ENCODE data around the gene DDAH1.

Gene DDAH1

DNA sequence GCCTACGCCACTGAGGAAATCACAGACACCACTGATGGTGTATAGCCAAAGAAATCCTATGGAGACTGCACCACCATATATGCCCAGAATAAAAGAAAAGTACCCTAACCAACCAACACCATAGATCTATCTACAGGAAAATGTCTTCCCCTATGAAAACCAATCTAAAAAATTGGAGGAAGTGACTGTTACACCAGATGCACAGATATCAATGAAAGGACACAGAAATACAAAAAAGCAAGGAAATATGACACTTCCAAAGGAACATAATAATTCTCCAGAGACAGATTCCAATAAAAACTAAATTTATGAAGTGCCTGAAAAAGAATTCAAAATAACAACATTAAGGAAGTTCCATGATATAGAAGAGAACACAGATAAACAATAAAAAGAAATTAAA is 131.8 kb downstream of the DDAH1 start:
- no peak overlapping the region for H3K9ac ChIP-seq (ENCODE audit: low read length)
- H2AFZ ChIP-seq (ENCODE audit: low read depth, low read length) = no peak overlapping the region
- H3K36me3 ChIP-seq (replicated peaks; ENCODE audit: low read depth, low read length) = no peaks in the 10 kb centered on the region
- no peaks in the 10 kb centered on the region for H4K20me1 ChIP-seq (ENCODE audit: insufficient read depth, low read length)
- H3K27ac ChIP-seq (ENCODE audit: low read length) = no peak overlapping the region
- no peak for TF ChIP-seq CTCF (IDR thresholded peaks at IDR 0.05; ENCODE audit: low read depth, low read length)
- no peak for TF ChIP-seq EZH2phosphoT487 (IDR thresholded peaks at IDR 0.05; ENCODE audit: low read depth)
- H3K4me2 ChIP-seq (ENCODE audit: low read length) = no peak overlapping the region
- no peaks in the 10 kb centered on the region for H3K27me3 ChIP-seq (ENCODE audit: low read depth, low read length)
- no peak overlapping the region for H3K4me3 ChIP-seq (ENCODE audit: low read length)
- no peaks in the 10 kb centered on the region for H3K79me2 ChIP-seq (ENCODE audit: low read length)
- no peaks in the 10 kb centered on the region for H3K4me1 ChIP-seq (ENCODE audit: low read length)
- no peaks in the 10 kb centered on the region for H3K9me3 ChIP-seq (ENCODE audit: insufficient read depth, low read length)

GRCh38 chr1:85332575-85332974 is 132.4 kb downstream of the DDAH1 start:
- Histone ChIP-seq H3K27ac (ENCODE audit: low read length) (no peak overlapping the region), H3K4me2 (ENCODE audit: low read length) (no peak overlapping the region), H3K79me2 (ENCODE audit: low read length) (no peaks in the 10 kb centered on the region), H4K20me1 (ENCODE audit: insufficient read depth, low read length) (no peaks in the 10 kb centered on the region), H3K27me3 (ENCODE audit: low read depth, low read length) (no peaks in the 10 kb centered on the region), H3K36me3 (replicated peaks; ENCODE audit: low read depth, low read length) (no peaks in the 10 kb centered on the region), H3K9ac (ENCODE audit: low read length) (no peak overlapping the region), H3K9me3 (ENCODE audit: insufficient read depth, low read length) (no peaks in the 10 kb centered on the region), H2AFZ (ENCODE audit: low read depth, low read length) (no peak overlapping the region), H3K4me1 (ENCODE audit: low read length) (no peaks in the 10 kb centered on the region), H3K4me3 (ENCODE audit: low read length) (no peak overlapping the region)
- no peak for TF ChIP-seq EZH2phosphoT487 (IDR thresholded peaks at IDR 0.05; ENCODE audit: low read depth)
- no peak for TF ChIP-seq CTCF (IDR thresholded peaks at IDR 0.05; ENCODE audit: low read depth, low read length)

DNA sequence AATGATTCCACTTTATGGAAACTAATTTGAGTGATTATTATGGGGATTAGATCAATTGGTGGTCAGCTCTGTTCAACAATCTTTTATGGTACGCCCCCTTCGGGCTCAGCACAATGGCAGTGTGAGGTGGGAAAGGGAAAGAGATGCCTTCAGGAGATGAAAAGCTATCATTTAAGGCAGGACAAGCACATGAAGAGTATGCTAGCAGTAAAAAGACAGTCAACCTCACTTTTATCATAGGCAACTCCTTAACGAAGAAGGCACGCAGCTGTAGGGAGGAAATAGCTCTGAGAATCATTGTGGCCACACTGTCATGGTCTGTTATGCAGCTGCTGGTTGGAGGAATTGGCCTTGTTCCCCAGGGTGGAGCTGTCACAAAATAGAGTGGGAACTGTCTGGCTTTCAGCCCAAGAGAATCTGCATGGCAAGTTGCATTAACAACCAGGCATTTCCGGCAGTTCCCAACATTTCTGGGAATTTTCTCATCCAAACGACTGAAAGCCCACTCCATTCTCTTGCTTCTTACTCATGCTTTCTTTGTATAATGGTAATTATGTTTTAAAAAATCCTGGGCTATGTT is 134.2 kb downstream of the DDAH1 start:
- no peaks in the 10 kb centered on the region for H3K9me3 ChIP-seq (ENCODE audit: insufficient read depth, low read length)
- H3K4me2 ChIP-seq (ENCODE audit: low read length) = no peak overlapping the region
- H3K27ac ChIP-seq (ENCODE audit: low read length) = no peak overlapping the region
- H2AFZ ChIP-seq (ENCODE audit: low read depth, low read length) = no peak overlapping the region
- TF ChIP-seq CTCF (IDR thresholded peaks at IDR 0.05; ENCODE audit: low read depth, low read length) (no peak), EZH2phosphoT487 (IDR thresholded peaks at IDR 0.05; ENCODE audit: low read depth) (no peak)
- no peak overlapping the region for H3K4me3 ChIP-seq (ENCODE audit: low read length)
- H3K27me3 ChIP-seq (ENCODE audit: low read depth, low read length) = no peaks in the 10 kb centered on the region
- no peaks in the 10 kb centered on the region for H3K36me3 ChIP-seq (replicated peaks; ENCODE audit: low read depth, low read length)
- no peak overlapping the region for H3K9ac ChIP-seq (ENCODE audit: low read length)
- no peaks in the 10 kb centered on the region for H3K4me1 ChIP-seq (ENCODE audit: low read length)
- H3K79me2 ChIP-seq (ENCODE audit: low read length) = no peaks in the 10 kb centered on the region
- H4K20me1 ChIP-seq (ENCODE audit: insufficient read depth, low read length) = no peaks in the 10 kb centered on the region

GRCh38 chr1:85330214-85330631 is 134.7 kb downstream of the DDAH1 start:
- Histone ChIP-seq H3K79me2 (ENCODE audit: low read length) (no peaks in the 10 kb centered on the region), H3K27me3 (ENCODE audit: low read depth, low read length) (no peaks in the 10 kb centered on the region), H3K4me3 (ENCODE audit: low read length) (no peak overlapping the region), H3K36me3 (replicated peaks; ENCODE audit: low read depth, low read length) (no peaks in the 10 kb centered on the region), H3K9ac (ENCODE audit: low read length) (no peak overlapping the region), H3K4me1 (ENCODE audit: low read length) (no peaks in the 10 kb centered on the region), H3K9me3 (ENCODE audit: insufficient read depth, low read length) (no peaks in the 10 kb centered on the region), H3K4me2 (ENCODE audit: low read length) (no peak overlapping the region), H2AFZ (ENCODE audit: low read depth, low read length) (no peak overlapping the region), H3K27ac (ENCODE audit: low read length) (no peak overlapping the region), H4K20me1 (ENCODE audit: insufficient read depth, low read length) (no peaks in the 10 kb centered on the region)
- TF ChIP-seq EZH2phosphoT487 (IDR thresholded peaks at IDR 0.05; ENCODE audit: low read depth) = no peak
- TF ChIP-seq CTCF (IDR thresholded peaks at IDR 0.05; ENCODE audit: low read depth, low read length) = no peak
